GM19240 (cell line): Measurements from ENCODE around the gene KCTD3.

Experiments
- DNase-seq: peaks from one replicate; pipeline ENCODE4 v3.0.0; 2011; ENCODE audit warnings: low spot score; ENCODE audit not compliant: insufficient read length

KCTD3 gene

DNA sequence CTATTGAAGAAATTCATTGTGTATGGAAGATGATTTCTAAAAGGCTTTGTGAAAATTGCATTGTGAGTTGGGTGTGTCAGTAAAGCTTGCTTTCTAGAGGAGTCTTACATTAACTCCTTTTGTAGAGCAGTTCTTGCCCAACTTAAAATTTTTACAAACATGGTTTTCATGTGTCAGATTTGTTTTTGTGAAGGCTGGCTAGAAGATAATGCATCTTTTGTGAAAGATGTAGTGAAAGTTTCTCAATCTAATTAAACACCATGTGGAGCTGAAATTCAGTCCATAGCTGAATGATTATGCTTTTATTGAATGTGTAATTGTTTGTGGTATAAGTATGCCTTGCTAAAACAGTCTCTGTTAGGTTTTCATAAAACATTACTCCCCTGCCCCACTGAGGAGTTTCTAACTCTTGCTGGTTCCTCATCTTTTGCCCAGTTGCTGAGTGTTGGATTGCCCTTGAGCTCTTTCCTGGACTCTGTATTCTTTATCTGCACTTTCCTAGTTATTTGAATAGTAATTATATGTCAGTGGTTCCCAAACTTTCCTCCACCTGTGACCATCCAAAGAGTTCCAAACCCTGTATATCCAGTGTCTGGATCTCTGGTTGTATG is 38.0 kb downstream of the KCTD3 start:
- no peak for DNase-seq

- DNase-seq: no peak
Measured at GRCh38 chr1:215606036-215606435, 38.9 kb downstream of the KCTD3 start.

GRCh38 chr1:215606564-215607168 is 39.6 kb downstream of the KCTD3 start:
- DNase-seq: no peak

DNA sequence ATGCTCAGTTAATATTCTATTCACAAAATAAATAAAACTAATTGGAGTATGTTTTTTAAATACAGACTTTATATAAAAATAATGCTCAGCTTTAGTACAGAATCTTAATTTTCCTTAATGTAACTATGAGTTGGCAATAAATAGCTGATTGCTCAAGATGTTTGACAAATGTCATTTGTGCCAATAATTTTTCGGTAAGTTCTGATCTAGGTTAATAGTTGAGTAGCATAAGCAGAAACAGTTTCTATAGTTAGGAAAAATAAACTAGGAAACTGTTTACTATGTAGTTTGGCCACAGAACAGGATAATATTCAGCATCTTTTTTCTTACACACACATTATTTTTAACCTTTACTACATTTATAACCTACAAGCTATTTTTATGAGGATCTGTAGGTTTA is 40.3 kb downstream of the KCTD3 start:
- DNase-seq: no peak

DNA sequence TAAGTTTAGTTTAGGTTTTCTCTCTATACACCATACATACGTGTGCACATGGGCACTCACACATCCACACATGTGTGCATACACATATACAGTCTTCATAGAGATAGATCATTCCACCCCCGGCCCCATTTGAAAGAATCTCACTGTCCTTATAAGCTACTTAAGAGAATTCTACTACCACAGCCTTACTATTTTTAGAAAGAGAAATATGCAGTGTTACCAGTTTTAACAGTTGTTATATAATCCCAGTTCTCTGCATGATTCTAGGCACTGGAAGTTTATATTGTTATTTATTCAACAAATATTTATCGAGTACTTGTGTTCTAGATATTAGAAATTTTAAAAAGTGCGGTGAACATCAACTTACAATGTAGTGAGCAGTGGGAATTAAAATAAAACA is 41.5 kb downstream of the KCTD3 start:
- DNase-seq: no peak

GRCh38 chr1:215612391-215612790 is 45.3 kb downstream of the KCTD3 start:
- DNase-seq: no peak

GRCh38 chr1:215617979-215618378 is 50.9 kb downstream of the KCTD3 start:
- no peak for DNase-seq

DNA sequence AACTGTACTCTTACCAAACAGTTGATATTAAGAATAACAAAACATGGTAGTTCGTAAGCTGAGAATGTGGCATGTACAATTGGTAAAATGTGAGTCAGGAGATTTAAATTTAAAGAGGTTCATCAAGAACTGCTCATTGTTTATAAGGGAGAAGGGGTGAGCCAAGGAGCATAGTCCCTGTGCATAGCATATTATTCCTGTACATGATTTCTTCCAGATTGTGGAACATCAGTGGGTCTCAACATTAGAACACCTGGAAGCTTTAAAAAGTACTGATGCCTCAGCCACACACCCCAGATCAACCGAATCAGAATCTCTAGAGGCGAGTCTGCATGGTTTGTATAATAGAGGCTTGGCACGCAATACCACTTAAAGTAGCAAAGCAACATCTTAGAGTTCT is 56.1 kb downstream of the KCTD3 start:
- DNase-seq: no peak

DNA sequence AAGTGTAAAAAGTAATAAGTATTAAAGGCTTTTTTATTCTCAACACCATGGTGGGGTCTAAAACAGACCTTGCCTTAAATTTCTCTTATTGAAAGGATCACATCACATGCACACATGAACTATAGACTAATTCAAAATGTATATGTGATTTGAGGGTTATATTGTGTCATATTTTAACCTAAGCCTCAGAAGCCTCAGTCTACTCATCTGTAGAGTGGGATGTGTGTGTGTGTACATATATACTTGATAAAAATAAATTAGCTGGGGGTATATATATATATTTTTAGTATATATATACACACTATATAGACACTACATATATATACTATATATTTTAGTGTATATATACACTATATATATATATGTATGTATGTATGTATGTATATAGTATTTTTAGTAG is 58.8 kb downstream of the KCTD3 start:
- DNase-seq: no peak

- no peak for DNase-seq
Measured at GRCh38 chr1:215631040-215631439, 63.9 kb downstream of the KCTD3 start.

- DNase-seq: no peak
Measured at GRCh38 chr1:215631489-215631888, 64.4 kb downstream of the KCTD3 start.

GRCh38 chr1:215635827-215636226 is 68.7 kb downstream of the KCTD3 start:
- no peak for DNase-seq

- DNase-seq: no peak
Measured at GRCh38 chr1:215636258-215636965, 69.3 kb downstream of the KCTD3 start.

- DNase-seq: no peak
Measured at GRCh38 chr1:215637041-215637573, 70.0 kb downstream of the KCTD3 start.

- DNase-seq: no peak
Measured at GRCh38 chr1:215640429-215641148, 73.5 kb downstream of the KCTD3 start.

GRCh38 chr1:215643592-215644321 is 76.7 kb downstream of the KCTD3 start:
- DNase-seq: no peak

DNA sequence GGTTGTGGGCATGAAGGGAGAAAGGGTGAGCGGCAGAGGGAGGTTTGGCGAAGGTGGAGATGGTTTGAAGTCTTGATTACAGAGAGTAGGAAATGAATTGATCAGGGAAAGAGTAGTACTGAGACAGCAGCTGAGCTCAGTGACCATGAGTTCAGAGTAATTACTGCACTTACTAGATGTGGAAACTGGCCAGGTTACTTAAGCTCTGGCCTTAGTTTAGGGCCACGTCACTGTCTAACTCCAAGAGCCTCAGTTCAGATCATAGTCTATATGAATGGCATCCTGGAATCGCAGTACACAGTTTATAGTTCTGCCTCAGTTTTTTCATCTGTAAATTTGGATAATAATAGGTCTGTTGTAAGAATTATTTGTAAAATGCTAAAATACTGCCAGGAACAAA is 78.1 kb downstream of the KCTD3 start:
- DNase-seq: no peak

- DNase-seq: no peak
Measured at GRCh38 chr1:215645861-215646260, 78.8 kb downstream of the KCTD3 start.

- DNase-seq: no peak
Measured at GRCh38 chr1:215647738-215648137, 80.6 kb downstream of the KCTD3 start.

- DNase-seq: no peak
Measured at GRCh38 chr1:215648957-215649356, 81.9 kb downstream of the KCTD3 start.

DNA sequence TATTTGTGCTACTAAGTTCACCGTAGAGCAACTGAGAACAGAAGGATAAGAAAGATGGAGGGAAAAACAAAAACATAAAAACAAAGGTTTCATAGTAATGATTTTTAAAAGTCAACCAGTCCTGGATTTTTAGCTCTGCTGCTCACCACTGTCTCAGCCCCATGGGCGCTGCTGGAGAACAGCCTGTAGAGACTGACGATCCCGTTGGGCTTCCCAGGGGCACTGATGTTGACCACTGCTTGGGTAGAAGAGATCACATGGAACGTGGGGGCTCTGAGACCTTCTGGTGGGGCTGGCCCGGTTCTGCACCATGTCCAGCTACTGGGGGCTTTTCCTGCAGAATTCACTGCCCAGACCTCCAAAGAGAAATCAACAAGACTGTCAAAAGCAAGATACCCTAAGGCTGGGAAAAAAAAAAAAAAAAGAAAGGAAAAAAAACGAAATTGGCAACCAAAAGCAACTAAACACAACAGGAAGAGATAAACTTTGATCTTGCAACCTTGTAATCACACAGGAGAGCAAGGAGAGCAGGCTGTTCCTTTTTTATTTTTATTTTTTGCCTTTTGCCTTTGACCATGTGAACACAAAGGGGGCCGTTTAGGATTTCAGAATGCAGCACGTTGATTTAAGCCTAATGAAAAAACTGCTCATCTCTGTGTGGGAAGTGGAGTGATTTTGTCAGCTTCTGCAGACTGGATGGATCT is 83.5 kb downstream of the KCTD3 start:
- no peak for DNase-seq
